HEK293 (cell line): ENCODE measurements around the gene TMEM198.
A peak's percentile ranks its signal among the peaks of the same experiment; 100 is the strongest.

ENCODE experiments used
- BCL6B ChIP-seq: fragments of 450-650 bp; formaldehyde crosslinking; IDR thresholded peaks from 2 replicates; pipeline ENCODE4 v1.5.1; 2017; ENCODE audit warnings: missing biosample characterization, missing genetic modification characterization
- EGR2 ChIP-seq: fragments of 450-650 bp; formaldehyde crosslinking; IDR thresholded peaks from 2 replicates; pipeline ENCODE4 v1.5.1; 2016; ENCODE audit warnings: low read depth, missing biosample characterization, missing genetic modification characterization
- GFI1B ChIP-seq: fragments of 450-650 bp; formaldehyde crosslinking; IDR thresholded peaks from 2 replicates; pipeline ENCODE4 v1.5.1; 2016; ENCODE audit warnings: missing biosample characterization, missing genetic modification characterization
- IKZF3 ChIP-seq: fragments of 450-650 bp; IDR thresholded peaks from 2 replicates; pipeline ENCODE4 v1.5.0; 2018; ENCODE audit warnings: missing biosample characterization, mild to moderate bottlenecking, missing genetic modification characterization, moderate library complexity
- KLF9 ChIP-seq: fragments of 450-650 bp; formaldehyde crosslinking; IDR thresholded peaks from 2 replicates; pipeline ENCODE4 v1.5.1; 2016; ENCODE audit warnings: missing biosample characterization, missing genetic modification characterization, low read depth
- PRDM1 ChIP-seq: fragments of 450-650 bp; formaldehyde crosslinking; IDR thresholded peaks from 2 replicates; pipeline ENCODE4; 2016; ENCODE audit warnings: missing biosample characterization, missing genetic modification characterization
- SP3 ChIP-seq: fragments of 450-650 bp; formaldehyde crosslinking; IDR thresholded peaks from 2 replicates; pipeline ENCODE4 v1.5.1; 2016; ENCODE audit warnings: missing biosample characterization, missing genetic modification characterization
- WT1 ChIP-seq: fragments of 450-650 bp; formaldehyde crosslinking; IDR thresholded peaks from 2 replicates; pipeline ENCODE4 v1.5.1; 2016; ENCODE audit warnings: missing biosample characterization, missing genetic modification characterization
- ZBTB26 ChIP-seq: fragments of 450-650 bp; formaldehyde crosslinking; optimal IDR thresholded peaks from 2 replicates; pipeline ENCODE3; 2016; ENCODE audit warnings: missing biosample characterization, mild to moderate bottlenecking, missing genetic modification characterization
- ZBTB8A ChIP-seq: fragments of 450-650 bp; formaldehyde crosslinking; IDR thresholded peaks from 2 replicates; pipeline ENCODE4 v1.5.1; 2016; ENCODE audit warnings: missing biosample characterization, missing genetic modification characterization
- ZFP3 ChIP-seq: fragments of 450-650 bp; formaldehyde crosslinking; IDR thresholded peaks from 2 replicates; pipeline ENCODE4 v1.5.1; 2016; ENCODE audit warnings: low read depth, missing biosample characterization, missing genetic modification characterization
- ZNF140 ChIP-seq: fragments of 450-650 bp; formaldehyde crosslinking; IDR thresholded peaks from 2 replicates; pipeline ENCODE4 v1.5.1; 2016; ENCODE audit warnings: missing biosample characterization, missing genetic modification characterization
- ZNF18 ChIP-seq: fragments of 450-650 bp; formaldehyde crosslinking; IDR thresholded peaks from 2 replicates; pipeline ENCODE4 v1.5.1; 2016; ENCODE audit warnings: missing biosample characterization, missing genetic modification characterization
- ZNF248 ChIP-seq: fragments of 450-650 bp; formaldehyde crosslinking; IDR thresholded peaks from 2 replicates; pipeline ENCODE4 v1.5.1; 2017; ENCODE audit warnings: missing biosample characterization, missing genetic modification characterization
- ZNF26 ChIP-seq: fragments of 450-650 bp; formaldehyde crosslinking; IDR thresholded peaks from 2 replicates; pipeline ENCODE4 v1.5.1; 2016; ENCODE audit warnings: missing biosample characterization, missing genetic modification characterization
- ZNF302 ChIP-seq: fragments of 450-650 bp; formaldehyde crosslinking; IDR thresholded peaks from 2 replicates; pipeline ENCODE4 v1.5.1; 2016; ENCODE audit warnings: missing biosample characterization, missing genetic modification characterization, low read depth
- ZNF335 ChIP-seq: fragments of 450-650 bp; formaldehyde crosslinking; conservative IDR thresholded peaks from 2 replicates; pipeline ENCODE4 v1.5.1; 2016; ENCODE audit warnings: missing biosample characterization, missing genetic modification characterization
- ZNF37A ChIP-seq: fragments of 450-650 bp; IDR thresholded peaks from 2 replicates; pipeline ENCODE4 v1.5.1; 2018; ENCODE audit warnings: missing biosample characterization, missing genetic modification characterization
- ZNF426 ChIP-seq: fragments of 450-650 bp; formaldehyde crosslinking; IDR thresholded peaks from 2 replicates; pipeline ENCODE4 v1.5.1; 2017; ENCODE audit warnings: missing biosample characterization, missing genetic modification characterization, mild to moderate bottlenecking, inconsistent platforms, moderate library complexity
- ZNF449 ChIP-seq: fragments of 450-650 bp; formaldehyde crosslinking; IDR thresholded peaks from 2 replicates; pipeline ENCODE4 v1.5.1; 2017; ENCODE audit warnings: missing biosample characterization, mild to moderate bottlenecking, missing genetic modification characterization, moderate library complexity
- ZNF510 ChIP-seq: fragments of 450-650 bp; formaldehyde crosslinking; IDR thresholded peaks from 2 replicates; pipeline ENCODE4 v1.5.1; 2018; ENCODE audit warnings: mild to moderate bottlenecking, missing genetic modification characterization, missing biosample characterization; ENCODE audit not compliant: insufficient replicate concordance
- ZNF513 ChIP-seq: fragments of 450-650 bp; IDR thresholded peaks from 2 replicates; pipeline ENCODE4 v1.5.1; 2018; ENCODE audit warnings: missing biosample characterization, missing genetic modification characterization
- ZNF529 ChIP-seq: fragments of 450-650 bp; formaldehyde crosslinking; IDR thresholded peaks from 2 replicates; pipeline ENCODE4 v1.5.1; 2017; ENCODE audit warnings: missing genetic modification characterization, missing biosample characterization; ENCODE audit not compliant: insufficient replicate concordance
- ZNF549 ChIP-seq: fragments of 450-650 bp; IDR thresholded peaks from 2 replicates; pipeline ENCODE4 v1.5.1; 2018; ENCODE audit warnings: missing biosample characterization, missing genetic modification characterization, mild to moderate bottlenecking, inconsistent platforms, moderate library complexity
- ZNF580 ChIP-seq: fragments of 450-650 bp; formaldehyde crosslinking; IDR thresholded peaks from 2 replicates; pipeline ENCODE4 v1.5.1; 2016; ENCODE audit warnings: missing biosample characterization, missing genetic modification characterization
- ZNF623 ChIP-seq: fragments of 450-650 bp; formaldehyde crosslinking; IDR thresholded peaks from 2 replicates; pipeline ENCODE4 v1.5.1; 2016; ENCODE audit warnings: missing biosample characterization, missing genetic modification characterization
- ZNF626 ChIP-seq: fragments of 450-650 bp; sonication (Bioruptor Pico); formaldehyde crosslinking; IDR thresholded peaks from 2 replicates; pipeline ENCODE4 v1.5.1; 2018; ENCODE audit warnings: missing biosample characterization, missing genetic modification characterization, inconsistent platforms
- ZNF785 ChIP-seq: fragments of 450-650 bp; formaldehyde crosslinking; IDR thresholded peaks from 2 replicates; pipeline ENCODE4 v1.5.1; 2016; ENCODE audit warnings: missing biosample characterization, missing genetic modification characterization
- ZSCAN18 ChIP-seq: fragments of 450-650 bp; formaldehyde crosslinking; IDR thresholded peaks from 2 replicates; pipeline ENCODE4 v1.5.1; 2016; ENCODE audit warnings: missing biosample characterization, missing genetic modification characterization
- ZSCAN23 ChIP-seq: fragments of 450-650 bp; formaldehyde crosslinking; IDR thresholded peaks from 2 replicates; pipeline ENCODE4 v1.5.1; 2016; ENCODE audit warnings: missing biosample characterization, missing genetic modification characterization

The TMEM198 gene

GRCh38 chr2:219543596-219544358, at the start of gene TMEM198, which contains the start of gene CHPF (continued):
- no peak for TF ChIP-seq ZNF18 (tag by site-specific recombination)
- no peak for TF ChIP-seq BCL6B (tag by site-specific recombination)
- TF ChIP-seq ZNF449: no peak
- no peak for TF ChIP-seq ZNF785 (tag by site-specific recombination)
- no peak for TF ChIP-seq ZNF510 (tag by site-specific recombination)
- TF ChIP-seq ZSCAN18: no peak
- peak; percentile 26; the same call in 1 of the 2 replicates for TF ChIP-seq EGR2 (tag by site-specific recombination)
- peak; percentile 53; the same call in 1 of the 2 replicates for TF ChIP-seq WT1 (tag by site-specific recombination)
- no peak for TF ChIP-seq ZSCAN23 (tag by site-specific recombination)
- no peak for TF ChIP-seq ZNF529 (tag by site-specific recombination)
- peak; percentile 89 for TF ChIP-seq KLF9 (tag by site-specific recombination)
- no peak for TF ChIP-seq ZNF426 (tag by site-specific recombination)
- no peak for TF ChIP-seq ZNF549 (tag by site-specific recombination)
- TF ChIP-seq ZNF335 (tag by site-specific recombination): no peak; the same call in 1 of the 2 replicates
- no peak for TF ChIP-seq ZNF26 (tag by site-specific recombination)
- TF ChIP-seq ZBTB26 (tag by site-specific recombination): peak; percentile 77
- TF ChIP-seq ZNF302 (tag by site-specific recombination): no peak
- no peak for TF ChIP-seq IKZF3 (tag by site-specific recombination)
- TF ChIP-seq ZFP3 (tag by site-specific recombination): no peak
- no peak for TF ChIP-seq ZNF623
- no peak for TF ChIP-seq ZNF513
- no peak for TF ChIP-seq ZNF248 (tag by site-specific recombination)
- TF ChIP-seq SP3: peak; percentile 96
- no peak for TF ChIP-seq ZNF37A (tag by site-specific recombination)
- no peak for TF ChIP-seq PRDM1
- no peak for TF ChIP-seq ZNF140 (tag by site-specific recombination)
- no peak for TF ChIP-seq GFI1B (tag by site-specific recombination)
- TF ChIP-seq ZBTB8A: peak; percentile 80
- TF ChIP-seq ZNF580 (tag by site-specific recombination): no peak
- TF ChIP-seq ZNF626 (tag by site-specific recombination): no peak
